Coronary artery (tissue), 2 donors: ENCODE results near the gene SYNRG.
"Not testable (repeated sequence)": the region's sequence is repeated elsewhere in the genome, so short reads cannot be mapped to it uniquely, and the experiment has no call there.

Experiments
- DNase-seq: peaks from one replicate; pipeline ENCODE4 v3.0.0-alpha.2; 2017; ENCODE audit warnings: low spot score
- H3K27ac ChIP-seq, 2 donors: fragments of 200-600 bp; sonication (generic); one replicate each; pipeline ENCODE4 v1.5.1; 2016 to 2019
- H3K4me3 ChIP-seq: fragments of 200-600 bp; sonication (generic); 2 replicates; pipeline ENCODE4 v1.5.1; 2016; ENCODE audit warnings: mild to moderate bottlenecking, moderate library complexity
- CTCF ChIP-seq: fragments of 200-600 bp; sonication (generic); IDR thresholded peaks from one replicate; pipeline ENCODE4 v1.5.1; 2019; ENCODE audit warnings: antibody characterized with exemption

The SYNRG gene

GRCh38 chr17:37513711-37514110 lies 95.5 kb downstream of the SYNRG start:
- Histone ChIP-seq H3K27ac (no peak overlapping the region), H3K4me3 (no peak overlapping the region)
- no peak for DNase-seq
- TF ChIP-seq CTCF: no peak

- Histone ChIP-seq H3K27ac (no peak overlapping the region), H3K4me3 (no peak overlapping the region)
- no peak for DNase-seq
- no peak for TF ChIP-seq CTCF
Measured at GRCh38 chr17:37512442-37513068, 96.7 kb downstream of the SYNRG start.

GRCh38 chr17:37511642-37512041 lies 97.6 kb downstream of the SYNRG start:
- H3K4me3 ChIP-seq, DNase-seq, H3K27ac ChIP-seq: not testable (repeated sequence)

- no peak for DNase-seq
- no peak for TF ChIP-seq CTCF
- no peak overlapping the region for H3K27ac ChIP-seq
Measured at GRCh38 chr17:37510056-37510455, 99.2 kb downstream of the SYNRG start.

GRCh38 chr17:37507111-37507510 lies 102.1 kb downstream of the SYNRG start:
- no peak overlapping the region for H3K27ac ChIP-seq
- no peak overlapping the region for H3K4me3 ChIP-seq
- no peak for TF ChIP-seq CTCF
- DNase-seq: no peak

More at GRCh38 chr17:37510056-37510455, 99.2 kb downstream of the SYNRG start:
- H3K4me3 ChIP-seq: no peak overlapping the region

- no peak overlapping the region for H3K27ac ChIP-seq
- H3K4me3 ChIP-seq: no peak overlapping the region
- no peak for TF ChIP-seq CTCF
- no peak for DNase-seq
Measured at GRCh38 chr17:37506678-37507077, 102.5 kb downstream of the SYNRG start.

GRCh38 chr17:37505333-37505732 lies 103.9 kb downstream of the SYNRG start:
- no peak overlapping the region for H3K4me3 ChIP-seq
- TF ChIP-seq CTCF: no peak
- no peak overlapping the region for H3K27ac ChIP-seq
- no peak for DNase-seq
